Measurements from ENCODE around the gene HPSE2.

Gene HPSE2

GRCh38 chr10:98533746-98534445 lies 701.8 kb downstream of the HPSE2 start:
- no peak for DNase-seq (ENCODE audit: low read depth)
- TF ChIP-seq CTCF (conservative IDR thresholded peaks at IDR 0.05; ENCODE audit: low read depth, low read length): no peak
- no peak overlapping the region for H3K4me3 ChIP-seq (ENCODE audit: low read depth, low read length)

GRCh38 chr10:98533241-98533640 lies 702.4 kb downstream of the HPSE2 start:
- TF ChIP-seq CTCF (conservative IDR thresholded peaks at IDR 0.05; ENCODE audit: low read depth, low read length): no peak
- DNase-seq (ENCODE audit: low read depth): no peak
- no peak overlapping the region for H3K4me3 ChIP-seq (ENCODE audit: low read depth, low read length)

- no peak overlapping the region for H3K4me3 ChIP-seq (ENCODE audit: low read depth, low read length)
- DNase-seq (ENCODE audit: low read depth): no peak
- no peak for TF ChIP-seq CTCF (conservative IDR thresholded peaks at IDR 0.05; ENCODE audit: low read depth, low read length)
Observed at GRCh38 chr10:98528805-98529183, 706.9 kb downstream of the HPSE2 start.

- no peak for DNase-seq (ENCODE audit: low read depth)
Observed at GRCh38 chr10:98528166-98528804, 707.4 kb downstream of the HPSE2 start.

GRCh38 chr10:98525969-98526368 lies 709.7 kb downstream of the HPSE2 start:
- TF ChIP-seq CTCF (conservative IDR thresholded peaks at IDR 0.05; ENCODE audit: low read depth, low read length): no peak
- no peak for DNase-seq (ENCODE audit: low read depth)
- H3K4me3 ChIP-seq (ENCODE audit: low read depth, low read length): no peak overlapping the region

More at GRCh38 chr10:98528166-98528804, 707.4 kb downstream of the HPSE2 start:
- TF ChIP-seq CTCF (conservative IDR thresholded peaks at IDR 0.05; ENCODE audit: low read depth, low read length): no peak
- no peak overlapping the region for H3K4me3 ChIP-seq (ENCODE audit: low read depth, low read length)

- H3K4me3 ChIP-seq (ENCODE audit: low read depth, low read length): no peak overlapping the region
- TF ChIP-seq CTCF (conservative IDR thresholded peaks at IDR 0.05; ENCODE audit: low read depth, low read length): no peak
Observed at GRCh38 chr10:98524124-98524523, 711.5 kb downstream of the HPSE2 start.

GRCh38 chr10:98519841-98520240 lies 715.8 kb downstream of the HPSE2 start:
- no peak for DNase-seq (ENCODE audit: low read depth)
- TF ChIP-seq CTCF (conservative IDR thresholded peaks at IDR 0.05; ENCODE audit: low read depth, low read length): no peak
- H3K4me3 ChIP-seq (ENCODE audit: low read depth, low read length): no peak overlapping the region

More at GRCh38 chr10:98524124-98524523, 711.5 kb downstream of the HPSE2 start:
- DNase-seq (ENCODE audit: low read depth): no peak
